ENCODE results near the gene GNA15. TPM values are rescaled to one million over a fixed set of nuclear protein-coding genes. Genes with fewer than 3 reads are reported as not detected.

Gene GNA15, protein sequence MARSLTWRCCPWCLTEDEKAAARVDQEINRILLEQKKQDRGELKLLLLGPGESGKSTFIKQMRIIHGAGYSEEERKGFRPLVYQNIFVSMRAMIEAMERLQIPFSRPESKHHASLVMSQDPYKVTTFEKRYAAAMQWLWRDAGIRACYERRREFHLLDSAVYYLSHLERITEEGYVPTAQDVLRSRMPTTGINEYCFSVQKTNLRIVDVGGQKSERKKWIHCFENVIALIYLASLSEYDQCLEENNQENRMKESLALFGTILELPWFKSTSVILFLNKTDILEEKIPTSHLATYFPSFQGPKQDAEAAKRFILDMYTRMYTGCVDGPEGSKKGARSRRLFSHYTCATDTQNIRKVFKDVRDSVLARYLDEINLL
- 202 and 264 TPM in 2 replicates for total RNA-seq

DNA sequence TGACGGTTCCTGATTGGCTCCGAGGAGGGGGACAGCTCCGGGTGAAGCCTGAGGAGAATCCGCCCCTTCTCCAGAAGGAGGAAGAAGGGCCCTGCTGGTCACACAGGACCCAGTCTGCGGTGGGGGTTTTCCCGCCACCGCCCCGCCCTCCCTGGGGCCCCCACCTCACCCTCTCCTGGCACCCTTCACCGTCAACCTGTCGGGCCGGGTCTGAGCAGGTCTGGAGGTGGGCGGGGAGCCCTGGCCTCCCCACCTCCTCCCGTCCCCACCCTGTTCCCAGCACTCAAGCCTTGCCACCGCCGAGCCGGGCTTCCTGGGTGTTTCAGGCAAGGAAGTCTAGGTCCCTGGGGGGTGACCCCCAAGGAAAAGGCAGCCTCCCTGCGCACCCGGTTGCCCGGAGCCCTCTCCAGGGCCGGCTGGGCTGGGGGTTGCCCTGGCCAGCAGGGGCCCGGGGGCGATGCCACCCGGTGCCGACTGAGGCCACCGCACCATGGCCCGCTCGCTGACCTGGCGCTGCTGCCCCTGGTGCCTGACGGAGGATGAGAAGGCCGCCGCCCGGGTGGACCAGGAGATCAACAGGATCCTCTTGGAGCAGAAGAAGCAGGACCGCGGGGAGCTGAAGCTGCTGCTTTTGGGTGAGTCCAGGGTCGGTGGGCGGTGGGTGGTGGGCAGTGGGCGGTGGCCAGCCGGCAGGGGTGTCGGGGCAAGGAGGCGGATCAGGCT, at the start of gene GNA15:
GNA15 (plus strand) TSS at position 73 of the 723 bp plus-strand sequence; CDS start at position 491, 418 bp downstream.

DNA sequence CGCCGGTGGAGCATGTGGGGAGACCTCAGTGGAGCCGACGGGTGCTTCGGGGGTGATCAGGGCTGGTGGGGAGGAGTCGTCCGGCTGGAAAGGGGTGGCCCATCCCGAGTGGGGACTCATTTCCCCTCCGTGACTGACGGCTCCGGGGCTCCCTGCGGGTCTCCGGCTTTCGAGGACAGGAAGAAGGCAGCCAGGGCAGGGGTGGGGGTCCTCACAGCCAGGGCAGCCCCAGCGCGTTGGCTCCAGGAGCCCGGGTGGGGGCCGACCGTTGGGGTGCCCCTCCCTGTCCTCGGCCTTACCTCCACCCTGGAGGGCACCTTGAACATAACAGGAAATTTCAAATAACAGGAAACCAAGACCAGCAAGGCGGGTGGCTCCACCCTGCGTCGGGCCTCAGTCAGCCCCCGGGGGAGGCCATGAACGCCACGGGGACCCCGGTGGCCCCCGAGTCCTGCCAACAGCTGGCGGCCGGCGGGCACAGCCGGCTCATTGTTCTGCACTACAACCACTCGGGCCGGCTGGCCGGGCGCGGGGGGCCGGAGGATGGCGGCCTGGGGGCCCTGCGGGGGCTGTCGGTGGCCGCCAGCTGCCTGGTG, 42.6 kb downstream of the GNA15 start, which contains the start of gene S1PR4:
S1PR4 (plus strand) TSS at position 393 of the 596 bp plus-strand sequence; CDS start at position 417, 24 bp downstream.

GRCh38 chr19:3185461-3186159, 49.8 kb downstream of the GNA15 start, which contains the start of gene NCLN:
Gene NCLN, plus strand, starts transcription at chr19:3185930. Its CDS starts 101 bp downstream, at chr19:3186031.

Other genes starting within 250 kb of the GNA15 start
- gene ZNF57, start 235.1 kb upstream of the GNA15 start, total RNA-seq, result 4.4 and 6.9 TPM in 2 replicates
- gene ZNF77, start 191.1 kb upstream of the GNA15 start, total RNA-seq, result 1.4 and 3.3 TPM in 2 replicates
- gene TLE6, start 158.5 kb upstream of the GNA15 start, total RNA-seq, result not detected in 2 replicates
- gene TLE2, start 106.8 kb upstream of the GNA15 start, total RNA-seq, result 0.11 and 1.5 TPM in 2 replicates
- 255 and 333 TPM in 2 replicates for gene TLE5, start 73.5 kb upstream of the GNA15 start, total RNA-seq
- gene GNA11, start 41.7 kb upstream of the GNA15 start, total RNA-seq, result 47.6 and 50.9 TPM in 2 replicates
- 0.16 TPM in 1 of 2 replicates, not detected in the other for gene S1PR4, start 42.7 kb downstream of the GNA15 start, total RNA-seq
- 71.5 and 107 TPM in 2 replicates for gene NCLN, start 49.9 kb downstream of the GNA15 start, total RNA-seq
- gene CELF5, start 88.6 kb downstream of the GNA15 start, total RNA-seq, result not detected in 2 replicates
- 17.6 and 24.9 TPM in 2 replicates for gene NFIC, start 230.6 kb downstream of the GNA15 start, total RNA-seq